Measurements from ENCODE around the gene CTSL.

Gene CTSL

GRCh38 chr9:87701491-87701890 is 24.4 kb upstream of the CTSL start:
- no peak for DNase-seq (ENCODE audit: low read depth)

- peak; percentile 57 for DNase-seq (ENCODE audit: low read depth)
Measured at GRCh38 chr9:87701931-87702421, 23.9 kb upstream of the CTSL start.

DNA sequence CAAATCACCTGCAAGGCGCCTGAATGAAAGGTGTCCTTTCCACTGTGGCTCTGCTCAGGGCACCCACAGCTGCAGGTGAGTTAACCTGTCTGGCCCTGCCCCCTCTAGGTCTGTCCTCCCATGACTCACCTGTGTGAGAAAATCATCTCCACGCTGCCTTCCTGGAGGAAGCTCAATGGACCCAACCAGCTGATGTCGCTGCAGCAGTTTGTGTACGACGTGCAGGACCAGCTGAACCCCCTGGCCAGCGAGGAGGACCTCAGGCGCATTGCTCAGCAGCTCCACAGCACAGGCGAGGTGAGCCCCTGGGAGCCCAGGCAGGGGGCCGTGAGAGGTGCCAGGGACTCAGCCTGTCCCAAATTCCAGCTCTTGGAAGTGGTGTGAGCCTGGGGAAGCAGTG is 23.0 kb upstream of the CTSL start:
- DNase-seq (ENCODE audit: low read depth), result no peak

DNA sequence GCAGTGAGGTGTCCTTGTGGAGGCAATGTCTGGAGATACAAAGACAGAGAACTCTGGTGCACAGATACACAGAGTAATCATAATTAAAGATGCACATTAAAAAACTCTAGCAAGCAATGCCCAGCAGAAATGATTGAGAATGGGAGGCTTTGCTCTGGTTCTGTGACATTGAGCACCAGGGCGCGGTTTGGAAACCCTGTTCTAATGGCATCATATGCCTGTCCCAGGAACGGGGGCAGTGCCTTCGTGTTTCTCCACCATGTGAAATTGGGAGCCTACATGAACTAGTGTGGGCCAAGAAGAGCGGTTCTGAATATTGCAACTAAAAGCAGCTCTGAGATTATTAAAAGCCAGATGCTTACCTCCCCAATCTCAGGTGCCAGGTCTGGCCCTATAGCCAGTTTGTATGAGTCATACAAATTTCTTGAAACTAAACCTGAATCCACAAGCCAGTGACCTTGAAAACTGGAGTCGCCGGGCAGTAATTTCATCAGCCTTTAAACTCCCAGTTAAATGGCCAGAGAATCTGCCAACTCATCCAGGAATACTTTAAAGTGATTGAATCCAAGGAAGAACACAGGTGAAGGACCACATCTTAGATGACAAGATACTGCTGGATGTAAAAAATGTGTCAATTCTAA is 22.2 kb upstream of the CTSL start:
- peak; percentile 33 for DNase-seq (ENCODE audit: low read depth)

- DNase-seq (ENCODE audit: low read depth), result no peak
Measured at GRCh38 chr9:87704342-87704741, 21.6 kb upstream of the CTSL start.

- DNase-seq (ENCODE audit: low read depth), result no peak
Measured at GRCh38 chr9:87706066-87706739, 19.7 kb upstream of the CTSL start.

- no peak for DNase-seq (ENCODE audit: low read depth)
Measured at GRCh38 chr9:87707805-87708506, 18.0 kb upstream of the CTSL start.

DNA sequence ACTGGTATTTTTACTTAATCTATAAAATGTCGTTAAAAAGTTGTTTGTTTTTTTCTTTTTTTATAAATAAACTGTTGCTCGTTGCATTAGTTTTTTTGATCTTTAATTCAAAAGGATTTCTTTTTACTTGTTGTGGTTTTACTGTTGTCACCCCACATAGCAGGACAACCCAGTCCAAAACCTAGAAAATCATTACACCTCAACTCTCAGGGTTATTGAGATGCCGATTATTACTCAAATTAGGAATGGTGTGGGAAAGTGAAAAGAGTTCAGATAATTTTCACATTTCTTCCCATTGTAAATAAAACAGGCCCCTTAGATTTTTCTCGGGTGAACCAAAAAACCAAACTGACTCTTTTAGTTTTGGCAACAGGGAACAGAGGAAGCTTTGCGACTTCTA is 17.4 kb upstream of the CTSL start:
- DNase-seq (ENCODE audit: low read depth), result no peak

DNA sequence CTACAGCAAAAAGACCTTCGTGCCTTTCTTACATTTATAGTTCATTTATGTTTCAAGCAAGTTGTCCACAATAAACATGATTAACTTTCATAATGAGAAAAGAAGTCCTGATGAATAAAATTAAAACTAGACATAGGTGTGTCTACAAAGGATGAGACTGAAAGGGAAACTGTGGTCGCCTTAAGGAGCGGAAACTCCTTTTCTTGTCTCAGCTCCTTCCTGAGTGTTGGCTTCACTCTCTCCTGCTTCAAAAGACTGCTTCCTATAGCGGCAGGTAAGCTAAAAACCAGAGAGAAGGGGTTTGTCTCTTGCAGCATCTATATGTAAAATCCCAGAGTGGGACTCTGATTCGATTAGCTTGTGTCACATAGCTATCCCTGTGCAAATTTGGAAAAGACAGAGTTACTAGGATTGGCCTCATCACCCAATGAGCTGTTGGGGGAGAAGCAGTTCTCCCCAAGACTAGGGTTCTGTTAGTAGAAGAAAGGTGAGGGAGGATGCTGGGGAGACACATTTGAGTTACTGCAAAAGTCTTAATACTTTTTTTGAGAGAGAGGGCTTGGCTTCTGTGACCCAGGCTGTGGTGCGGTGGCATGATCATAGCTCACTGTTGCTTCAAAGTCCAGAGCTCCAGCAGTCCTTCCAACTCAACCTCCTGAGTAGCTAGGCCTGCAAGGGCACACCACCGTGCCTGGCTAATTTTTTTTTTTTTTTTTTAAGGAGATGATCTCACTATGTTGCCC is 16.8 kb upstream of the CTSL start:
- no peak for DNase-seq (ENCODE audit: low read depth)

- no peak for DNase-seq (ENCODE audit: low read depth)
Measured at GRCh38 chr9:87710443-87710842, 15.5 kb upstream of the CTSL start.

- DNase-seq (ENCODE audit: low read depth), result peak; percentile 75
Measured at GRCh38 chr9:87711857-87712800, 13.8 kb upstream of the CTSL start.

GRCh38 chr9:87712801-87713277 is 13.1 kb upstream of the CTSL start:
- no peak for DNase-seq (ENCODE audit: low read depth)

GRCh38 chr9:87713278-87713987 is 12.5 kb upstream of the CTSL start:
- DNase-seq (ENCODE audit: low read depth), result peak; percentile 98

DNA sequence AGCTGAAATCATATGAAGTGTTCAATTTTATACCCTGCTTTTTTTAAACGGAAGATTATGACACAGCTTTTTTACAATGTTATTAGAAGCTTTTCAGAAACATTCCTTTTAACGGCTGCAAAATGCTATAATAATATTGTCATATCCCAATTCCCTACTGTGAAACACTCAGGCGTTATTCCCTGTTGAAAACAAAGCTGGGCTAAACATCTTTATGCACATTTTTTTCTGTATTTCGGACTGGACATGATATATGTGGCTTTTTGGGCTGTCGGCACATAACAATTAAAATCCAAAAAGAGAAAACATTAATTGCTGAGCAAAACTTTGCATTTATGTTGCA is 12.0 kb upstream of the CTSL start:
- no peak for DNase-seq (ENCODE audit: low read depth)

DNA sequence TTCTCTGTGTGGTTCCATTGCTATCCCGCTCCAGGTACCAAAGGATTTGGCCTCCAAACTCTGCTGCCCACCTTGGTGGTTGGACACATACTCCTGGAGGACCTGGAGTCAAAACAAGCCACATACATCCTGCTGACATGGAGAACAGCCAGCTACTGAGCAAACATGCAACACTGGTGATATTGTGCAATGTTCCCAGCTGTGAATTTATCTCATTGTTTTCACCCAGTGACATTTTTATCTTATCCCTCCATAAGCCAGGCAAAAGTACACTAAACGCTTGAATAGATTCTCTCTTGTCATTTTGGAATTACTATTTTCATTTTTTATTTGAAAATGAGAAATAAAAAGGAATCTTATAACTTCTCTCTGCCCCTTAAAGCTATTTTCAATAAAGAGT is 11.1 kb upstream of the CTSL start:
- DNase-seq (ENCODE audit: low read depth), result peak; percentile 95

DNA sequence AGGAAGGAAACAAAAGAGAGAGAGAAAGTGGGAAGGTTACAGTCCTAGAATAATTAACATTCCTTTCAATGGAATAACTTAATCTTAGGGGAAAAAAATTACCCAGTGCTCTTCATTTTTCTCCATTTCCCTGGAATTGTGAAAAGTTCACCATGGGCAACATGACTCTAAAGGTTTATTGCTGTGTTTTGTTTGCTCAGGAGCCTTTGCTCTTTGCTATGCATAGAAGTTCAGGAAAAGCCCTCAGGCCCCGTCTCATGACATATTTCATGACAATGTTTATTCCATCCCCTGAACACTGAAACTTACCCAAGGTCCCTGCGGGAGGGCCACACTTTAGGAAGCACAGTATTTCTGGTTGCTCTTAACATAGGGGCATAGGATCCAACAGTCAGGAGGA is 9.8 kb upstream of the CTSL start:
- DNase-seq (ENCODE audit: low read depth), result no peak

DNA sequence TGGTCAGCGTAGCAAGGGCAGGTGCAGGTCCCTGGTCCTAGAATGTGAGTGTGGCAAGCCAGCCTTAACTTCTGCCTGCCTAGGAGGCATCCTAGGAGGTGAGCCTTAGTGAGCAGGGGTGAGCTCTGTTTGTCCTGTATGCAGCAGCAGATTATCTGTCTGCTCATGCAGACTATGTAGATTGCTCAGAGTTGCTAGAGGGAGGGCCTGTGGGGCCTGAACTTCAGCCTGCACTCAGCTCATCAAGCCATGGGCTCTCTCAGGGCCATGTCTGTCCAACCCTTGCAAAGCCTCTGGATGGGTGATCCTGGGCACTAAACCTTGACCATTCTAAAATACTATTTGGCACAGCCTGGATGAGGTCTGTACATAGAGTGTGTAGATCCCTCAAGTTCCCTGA is 8.5 kb upstream of the CTSL start:
- DNase-seq (ENCODE audit: low read depth), result no peak

GRCh38 chr9:87718231-87718630 is 7.7 kb upstream of the CTSL start:
- DNase-seq (ENCODE audit: low read depth), result no peak

DNA sequence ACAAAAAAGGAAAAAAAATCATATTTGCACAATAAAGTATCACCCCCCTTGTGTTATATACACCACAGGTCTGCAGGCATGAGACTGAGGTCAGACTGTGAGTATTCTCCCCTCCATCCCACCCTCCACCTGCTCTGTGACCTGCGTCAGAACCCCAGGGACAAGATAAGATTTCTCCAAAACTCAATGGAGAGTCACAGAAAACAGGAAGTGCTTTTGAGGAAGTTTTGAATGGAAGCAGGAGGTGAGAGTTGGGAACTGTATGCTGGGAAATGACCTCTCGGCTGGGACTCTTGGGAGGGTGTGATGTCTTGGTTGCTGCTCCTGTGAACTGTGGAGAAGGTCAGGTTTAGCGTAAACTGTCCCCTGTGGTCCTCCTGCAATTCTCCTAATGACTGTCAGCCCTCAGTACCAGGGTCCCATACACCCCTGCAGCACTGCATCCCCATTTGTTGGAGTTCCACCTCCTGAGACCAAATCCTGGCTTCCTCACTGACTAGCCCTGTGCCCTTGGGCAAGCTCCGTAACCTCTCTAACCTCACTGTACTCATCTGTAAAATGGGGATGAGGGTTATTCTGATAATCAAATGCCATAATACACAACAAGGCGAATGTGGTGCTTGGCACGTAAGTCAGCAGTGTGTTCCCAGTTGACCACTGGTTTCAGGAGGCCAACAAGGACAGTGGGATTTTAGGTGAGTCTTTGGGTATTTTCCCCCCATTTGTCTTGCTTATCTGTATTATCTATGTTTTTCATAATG is 6.9 kb upstream of the CTSL start:
- DNase-seq (ENCODE audit: low read depth), result no peak

DNA sequence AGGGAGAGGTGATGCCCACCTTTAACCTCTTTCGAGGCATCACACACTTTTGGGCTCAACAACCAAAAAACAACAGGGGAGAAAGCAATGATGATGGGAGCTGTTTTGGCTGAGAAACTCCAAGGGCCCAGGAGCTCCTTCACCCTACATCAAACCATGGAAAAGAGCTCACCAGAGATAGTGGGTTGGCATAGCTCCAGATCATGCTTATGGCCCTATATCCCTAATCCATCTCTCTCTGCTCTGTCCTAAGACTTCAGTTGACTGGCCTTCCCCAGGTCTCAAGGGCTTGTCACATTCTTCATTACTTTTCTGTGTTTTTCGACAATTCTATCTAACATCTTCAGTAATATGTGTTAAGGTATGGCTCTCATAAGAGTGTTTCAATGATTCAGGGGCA is 5.7 kb upstream of the CTSL start:
- no peak for DNase-seq (ENCODE audit: low read depth)
